ENCODE measurements around the gene KLF5. TPM values are rescaled to one million over a fixed set of nuclear protein-coding genes. Genes with fewer than 3 reads are reported as not detected.
"Not testable (repeated sequence)": the region's sequence is repeated elsewhere in the genome, so short reads cannot be mapped to it uniquely, and the experiment has no call there.

Gene KLF5
- polyA plus RNA-seq, 1 of the 3 experiments (the other 2 are of a cell fraction), result 2.7 TPM

GRCh38 chr13:73045031-73045430 is 13.8 kb upstream of the KLF5 start (continued):
- TF ChIP-seq CTCF (IDR thresholded peaks at IDR 0.05), result no peak

- POLR2A ChIA-PET; H3K27me3 ChIP-seq (ENCODE audit: insufficient read depth); H3K4me3 ChIP-seq (ENCODE audit: low read depth in 2 of 2, low read length in 1 of 2); H3K27ac ChIP-seq (ENCODE audit: low read depth in 2 of 2, low read length in 1 of 2); H3K9ac ChIP-seq; H3K9me2 ChIP-seq; H3K4me2 ChIP-seq; H3K4me1 ChIP-seq (ENCODE audit: control insufficient read depth in 1 of 2, insufficient read depth in 2 of 2, low read depth in 1 of 2, low read length in 1 of 2); H3K79me2 ChIP-seq (ENCODE audit: insufficient read depth); H3K36me3 ChIP-seq (replicated peaks in 1 of 2; ENCODE audit: control insufficient read depth in 1 of 2, insufficient read depth in 2 of 2, low read length in 1 of 2); H3K9me3 ChIP-seq; H2AFZ ChIP-seq (ENCODE audit: low read depth); H4K20me1 ChIP-seq (ENCODE audit: insufficient read depth); H3F3A ChIP-seq (replicated peaks; ENCODE audit: insufficient read depth); CTCF ChIA-PET; DNase-seq: not testable (repeated sequence)
- WGBS (ENCODE audit: low lambda C conversion rate), result 81% methylated on average over 2 of the region's 2 CpGs
Measured at GRCh38 chr13:73048615-73049014, 10.2 kb upstream of the KLF5 start.

- Histone ChIP-seq H4K20me1 (ENCODE audit: insufficient read depth) (no peaks in the 10 kb centered on the region), H3K9me3 (no peaks in the 10 kb centered on the region), H3K27me3 (ENCODE audit: insufficient read depth) (no peaks in the 10 kb centered on the region), H3K4me1 (ENCODE audit: control insufficient read depth in 1 of 2, insufficient read depth in 2 of 2, low read depth in 1 of 2, low read length in 1 of 2) (peaks cover 3 to 7% of the 10 kb centered on the region in 2 experiments; a peak in 3 of 4 replicates), H3K4me2 (no peak overlapping the region), H3K79me2 (ENCODE audit: insufficient read depth) (no peaks in the 10 kb centered on the region), H2AFZ (ENCODE audit: low read depth) (no peak overlapping the region), H3K27ac (ENCODE audit: low read depth in 2 of 2, low read length in 1 of 2) (no peak overlapping the region), H3K36me3 (replicated peaks in 1 of 2; ENCODE audit: control insufficient read depth in 1 of 2, insufficient read depth in 2 of 2, low read length in 1 of 2) (no peaks in the 10 kb centered on the region), H3K4me3 (ENCODE audit: low read depth in 2 of 2, low read length in 1 of 2) (no peak overlapping the region), H3K9me2 (no peaks in the 10 kb centered on the region), H3K9ac (no peak overlapping the region), H3F3A (replicated peaks; ENCODE audit: insufficient read depth) (peaks cover 10% of the 10 kb centered on the region)
- TF ChIP-seq TEAD4 (IDR thresholded peaks at IDR 0.05; ENCODE audit: borderline replicate concordance, insufficient read depth) (no peak), EP300 (IDR thresholded peaks at IDR 0.05; ENCODE audit: borderline replicate concordance in 1 of 2, low read depth in 1 of 2, low read length in 1 of 2) (no peak), NRF1 (IDR thresholded peaks at IDR 0.05; ENCODE audit: low read depth, low read length) (no peak), REST (IDR thresholded peaks at IDR 0.05; ENCODE audit: low read depth, low read length) (no peak), FOXM1 (IDR thresholded peaks at IDR 0.05; ENCODE audit: low read depth) (no peak), SMC3 (IDR thresholded peaks at IDR 0.05; ENCODE audit: low read depth, low read length) (no peak), RFX5 (IDR thresholded peaks at IDR 0.05; ENCODE audit: low read length) (no peak), MAX (IDR thresholded peaks at IDR 0.05; ENCODE audit: low read depth) (no peak), GATA2 (CRISPR knock-in tag; IDR thresholded peaks at IDR 0.05) (no peak), EZH2phosphoT487 (IDR thresholded peaks at IDR 0.05; ENCODE audit: borderline replicate concordance, low read depth) (no peak)
- CTCF ChIA-PET, result interaction anchor here (1.0 kb wide), 1 partner anchor 338 kb away, joined by 3 read pairs; no protein-coding TSS in a partner anchor
- POLR2A ChIA-PET, result no interaction called here
- WGBS (ENCODE audit: low lambda C conversion rate), result 63% methylated on average over 5 of the region's 5 CpGs
- DNase-seq, result no peak
Measured at GRCh38 chr13:73054712-73055111, 4.1 kb upstream of the KLF5 start.
